H1 (cell line): ENCODE results near the gene METTL21C. TPM values are rescaled to one million over a fixed set of nuclear protein-coding genes. Genes with fewer than 3 reads are reported as not detected.

ENCODE experiments used
- CTCF ChIA-PET: fragments of 300-600 bp; sonication (Branson Sonifier 250); formaldehyde crosslinking; loops from one replicate; lab custom pipeline; 2021; ENCODE audit not compliant: partially characterized antibody; lab: Charles Lee
- POLR2A ChIA-PET: fragments of 300-600 bp; sonication (Branson Sonifier 250); formaldehyde crosslinking; loops from one replicate; lab custom pipeline; 2021; ENCODE audit warnings: inconsistent platforms; ENCODE audit not compliant: partially characterized antibody; lab: Charles Lee
- DNase-seq, 2 experiments: peaks; one replicate each; pipeline versions ENCODE4 v3.0.0 to v3.0.0-alpha.2; 2010 to 2022; ENCODE audit warnings: low spot score in 2 of 2, low read depth in 1 of 2, mixed read lengths in 1 of 2
- FAIRE-seq: peaks from 2 replicates; lab custom pipeline; 2011; peaks lifted over from hg19 to GRCh38; lab: Jason Lieb, UNC
- H2AFZ ChIP-seq: 2 replicates; pipeline ENCODE4 v1.8.1; 2012; ENCODE audit warnings: low read length, inconsistent platforms
- H2AK5ac ChIP-seq: 2 replicates; pipeline ENCODE4 v1.6.1; 2013; ENCODE audit warnings: low read depth, low read length
- H2BK120ac ChIP-seq: replicated peaks from 2 replicates; pipeline ENCODE3; 2013; ENCODE audit warnings: low read depth, low read length, inconsistent platforms
- H2BK12ac ChIP-seq: 2 replicates; pipeline ENCODE4 v1.6.1; 2013; ENCODE audit warnings: low read depth, low read length
- H2BK15ac ChIP-seq: 2 replicates; pipeline ENCODE4 v1.6.1; 2013; ENCODE audit warnings: low read length
- H2BK20ac ChIP-seq: 2 replicates; pipeline ENCODE4 v1.6.1; 2013; ENCODE audit warnings: low read length
- H2BK5ac ChIP-seq: 2 replicates; pipeline ENCODE4 v1.6.1; 2013; ENCODE audit warnings: low read depth, low read length
- H3K14ac ChIP-seq: 2 replicates; pipeline ENCODE4 v1.6.1; 2013; ENCODE audit warnings: inconsistent platforms; ENCODE audit not compliant: insufficient read length
- H3K18ac ChIP-seq: 2 replicates; pipeline ENCODE4 v1.6.1; 2013; ENCODE audit warnings: low read length; ENCODE audit errors: extremely low read depth
- H3K23ac ChIP-seq: 2 replicates; pipeline ENCODE4 v1.6.1; 2013; ENCODE audit warnings: inconsistent platforms; ENCODE audit not compliant: insufficient read length
- H3K23me2 ChIP-seq: 2 replicates; pipeline ENCODE4 v1.6.1; 2013; ENCODE audit warnings: low read depth, low read length
- H3K27ac ChIP-seq: 2 replicates; pipeline ENCODE4 v1.6.1; 2011; ENCODE audit warnings: low read depth, low read length, inconsistent platforms
- H3K27me3 ChIP-seq, 4 experiments: replicated peaks in 1 of 4; 1 replicate in 1 of 4; 2 replicates in 3 of 4; pipeline versions ENCODE4 v1.6.1 to v1.8.1; 2011 to 2013; ENCODE audit warnings: low read length in 3 of 4, mild to moderate bottlenecking in 3 of 4, inconsistent platforms in 2 of 4, mixed read lengths in 2 of 4, moderate library complexity in 1 of 4; ENCODE audit not compliant: control insufficient read depth in 3 of 4, insufficient read depth in 3 of 4; ENCODE audit errors: extremely low read depth in 1 of 4
- H3K36me3 ChIP-seq, 4 experiments: 2 replicates each; pipeline versions ENCODE4 v1.6.1 to v1.8.1; 2011 to 2013; ENCODE audit warnings: mild to moderate bottlenecking in 4 of 4, low read length in 3 of 4, moderate library complexity in 2 of 4, control low read depth in 1 of 4, inconsistent platforms in 1 of 4; ENCODE audit not compliant: insufficient read depth in 4 of 4, control insufficient read depth in 2 of 4
- H3K4ac ChIP-seq: replicated peaks from 2 replicates; pipeline ENCODE3; 2013; ENCODE audit warnings: low read length, low read depth, mixed read lengths, inconsistent platforms; ENCODE audit not compliant: insufficient read length
- H3K4me1 ChIP-seq, 4 experiments: replicated peaks in 1 of 4; 1 replicate in 1 of 4; 2 replicates in 3 of 4; pipeline versions ENCODE4 v1.6.1 to v1.8.1; 2011 to 2013; ENCODE audit warnings: low read length in 3 of 4, inconsistent platforms in 2 of 4, mixed read lengths in 1 of 4; ENCODE audit not compliant: insufficient read depth in 4 of 4, control insufficient read depth in 3 of 4
- H3K4me2 ChIP-seq, 2 experiments: 2 replicates each; pipeline versions ENCODE4 v1.6.1 to v1.8.1; 2011 to 2013; ENCODE audit warnings: low read depth in 2 of 2, low read length in 2 of 2, control low read depth in 1 of 2, inconsistent platforms in 1 of 2, mild to moderate bottlenecking in 1 of 2; ENCODE audit not compliant: insufficient read depth in 1 of 2
- H3K4me3 ChIP-seq, 4 experiments: fragments of 200-600, 300-600 bp in 1 of 4; sonication (generic), shearing (Covaris generic), sonication (Bioruptor Twin) in 1 of 4; 2 replicates each; pipeline versions ENCODE4 v1.5.1 to v1.8.1; 2011 to 2016; ENCODE audit warnings: low read length in 4 of 4, low read depth in 3 of 4, control low read depth in 2 of 4, inconsistent platforms in 2 of 4, mild to moderate bottlenecking in 2 of 4, mixed read lengths in 1 of 4, moderate library complexity in 1 of 4; ENCODE audit not compliant: insufficient read depth in 2 of 4; ENCODE audit errors: extremely low read depth in 1 of 4
- H3K56ac ChIP-seq: replicated peaks from 2 replicates; pipeline ENCODE3; 2013; ENCODE audit warnings: low read depth, mild to moderate bottlenecking, mixed read lengths, low read length, inconsistent platforms; ENCODE audit not compliant: insufficient read length
- H3K79me1 ChIP-seq: 2 replicates; pipeline ENCODE4 v1.6.1; 2013; ENCODE audit warnings: low read depth, low read length, control low read depth
- H3K79me2 ChIP-seq, 2 experiments: 2 replicates each; pipeline versions ENCODE4 v1.6.1 to v1.8.1; 2012 to 2013; ENCODE audit warnings: low read length in 2 of 2, mild to moderate bottlenecking in 2 of 2, inconsistent platforms in 1 of 2; ENCODE audit not compliant: insufficient read depth in 2 of 2, control insufficient read depth in 1 of 2
- H3K9ac ChIP-seq, 4 experiments: replicated peaks in 1 of 4; 1 replicate in 1 of 4; 2 replicates in 3 of 4; pipeline versions ENCODE4 v1.6.1 to v1.8.1; 2011 to 2013; ENCODE audit warnings: low read depth in 3 of 4, low read length in 3 of 4, control low read depth in 2 of 4, mild to moderate bottlenecking in 2 of 4, moderate library complexity in 2 of 4, inconsistent platforms in 1 of 4; ENCODE audit errors: extremely low read depth in 1 of 4
- H3K9me3 ChIP-seq, 2 experiments: 2 replicates each; pipeline versions ENCODE4 v1.6.1 to v1.8.1; 2012 to 2013; ENCODE audit warnings: mild to moderate bottlenecking in 2 of 2, moderate library complexity in 2 of 2, control low read depth in 1 of 2, inconsistent platforms in 1 of 2, low read depth in 1 of 2, low read length in 1 of 2, mixed read lengths in 1 of 2; ENCODE audit not compliant: insufficient read depth in 2 of 2
- H4K20me1 ChIP-seq, 2 experiments: replicated peaks in 1 of 2; 2 replicates each; pipeline versions ENCODE3 to v1.8.1; 2011 to 2013; ENCODE audit warnings: inconsistent platforms in 2 of 2, low read length in 2 of 2, mild to moderate bottlenecking in 1 of 2; ENCODE audit not compliant: insufficient read depth in 2 of 2, control insufficient read depth in 1 of 2
- H4K5ac ChIP-seq: 2 replicates; pipeline ENCODE4 v1.6.1; 2013; ENCODE audit warnings: low read length, low read depth, mixed read lengths, inconsistent platforms; ENCODE audit not compliant: insufficient read length
- H4K8ac ChIP-seq: 2 replicates; pipeline ENCODE4 v1.8.0; 2013; ENCODE audit warnings: mild to moderate bottlenecking, moderate library complexity, low read length, inconsistent platforms; ENCODE audit not compliant: insufficient read depth; ENCODE audit errors: extremely low read depth
- H4K91ac ChIP-seq: replicated peaks from 2 replicates; pipeline ENCODE3; 2013; ENCODE audit warnings: low read length, mixed read lengths, inconsistent platforms; ENCODE audit not compliant: insufficient read length
- CBX8 ChIP-seq: fragments of 300-800, 300-1000 bp; sonication (generic); IDR thresholded peaks from 2 replicates; pipeline ENCODE4 v1.7.1; 2016; ENCODE audit warnings: low read depth, low read length, borderline replicate concordance
- JUND ChIP-seq: IDR thresholded peaks from 2 replicates; pipeline ENCODE4 v1.6.1; 2011; ENCODE audit warnings: mild to moderate bottlenecking, improper control_type of control experiment, low read length
- NANOG ChIP-seq: IDR thresholded peaks from 2 replicates; pipeline ENCODE4 v1.6.1; 2011; ENCODE audit warnings: low read length, low read depth, mild to moderate bottlenecking, inconsistent platforms; ENCODE audit not compliant: insufficient read depth, poor library complexity, severe bottlenecking
- NRF1 ChIP-seq: IDR thresholded peaks from 2 replicates; pipeline ENCODE4 v1.6.1; 2011; ENCODE audit warnings: mild to moderate bottlenecking, low read depth, low read length, improper control_type of control experiment
- POLR2A ChIP-seq, 2 experiments: IDR thresholded peaks; 1 replicate in 1 of 2; 2 replicates in 1 of 2; pipeline ENCODE4 v1.6.1; 2011; ENCODE audit warnings: low read depth in 2 of 2, low read length in 2 of 2, mild to moderate bottlenecking in 2 of 2; ENCODE audit errors: control extremely low read depth in 1 of 2
- RBBP5 ChIP-seq: IDR thresholded peaks from 2 replicates; pipeline ENCODE4 v1.7.1; 2012; ENCODE audit warnings: low read depth, mild to moderate bottlenecking, inconsistent platforms, low read length, moderate library complexity, borderline replicate concordance
- SUZ12 ChIP-seq: fragments of 200-600 bp; sonication (generic); IDR thresholded peaks from 2 replicates; pipeline ENCODE4 v1.6.1; 2012; ENCODE audit warnings: mild to moderate bottlenecking, inconsistent platforms, low read length, moderate library complexity, mixed read lengths
- TBP ChIP-seq: IDR thresholded peaks from 2 replicates; pipeline ENCODE4 v1.6.1; 2011; ENCODE audit warnings: low read depth, low read length, improper control_type of control experiment
- YY1 ChIP-seq: IDR thresholded peaks from 2 replicates; pipeline ENCODE4 v1.6.1; 2011; ENCODE audit warnings: low read depth, mild to moderate bottlenecking, low read length
- WGBS, 2 experiments: shearing (Covaris generic) in 1 of 2; methylation state at CpG; one replicate each; pipeline versions ENCODE4 v1.1.6 to v1.1.7; 2013 to 2015; ENCODE audit warnings: low lambda C conversion rate in 2 of 2, mixed read lengths in 2 of 2, inconsistent platforms in 1 of 2, low coverage in 1 of 2, missing lambda C conversion rate in 1 of 2; ENCODE audit not compliant: insufficient replicate concordance in 2 of 2, insufficient coverage in 1 of 2, insufficient read length in 1 of 2; ENCODE audit errors: extremely low coverage in 1 of 2, missing lambda C conversion rate in 1 of 2; 5-methylcytosine and 5-hydroxymethylcytosine counted together
- polyA plus RNA-seq, 7 experiments: library from polyadenylated mRNA; depleted of rRNA in 3 of 7; stranded (reverse) in 5 of 7; unstranded in 2 of 7; fragments of >200 nt in 5 of 7; fragments of 200-250 nt in 2 of 7; gene quantifications; 1 replicate in 5 of 7; 2 replicates in 1 of 7; 4 replicates in 1 of 7; pipeline versions ENCODE4 v1.2.1 to v1.2.3, GENCODE V29; 2011 to 2013; ENCODE audit warnings: missing spikeins in 2 of 7, mixed read lengths in 2 of 7
- total RNA-seq: library from RNA; stranded (reverse); fragmentation: NEBNext Ultra II Directional; extraction: Animal tissue kit (Norgen Biotek cat#: 25700); gene quantifications from 2 replicates; pipeline ENCODE4 v1.2.1, GENCODE V29; 2021

Gene METTL21C
- total and polyA plus RNA-seq, 2 of the 8 experiments (the other 6 are each of a cell fraction or from before 2014, with no cell fraction given) = not detected

GRCh38 chr13:102683637-102684036 is 11.2 kb downstream of the METTL21C start:
- Histone ChIP-seq H3K14ac (no peak overlapping the region), H4K8ac (no peak overlapping the region), H2BK20ac (no peak overlapping the region), H2BK5ac (no peak overlapping the region), H3K79me1 (no peaks in the 10 kb centered on the region), H3K36me3 (peaks cover 0 to 16% (median 8%) of the 10 kb centered on the region in 4 experiments; a peak in 5 of 8 replicates), H3K23ac (no peak overlapping the region), H2BK15ac (no peak overlapping the region), H3K9me3 (no peaks in the 10 kb centered on the region), H3K79me2 (no peaks in the 10 kb centered on the region), H3K56ac (no peak overlapping the region), H3K18ac (no peak overlapping the region), H3K23me2 (no peaks in the 10 kb centered on the region), H2BK120ac (no peak overlapping the region), H3K4me3 (no peak overlapping the region), H4K5ac (no peak overlapping the region), H2BK12ac (no peak overlapping the region), H2AK5ac (no peak overlapping the region), H3K4ac (no peak overlapping the region), H3K27me3 (no peaks in the 10 kb centered on the region), H3K27ac (no peak overlapping the region), H4K91ac (no peak overlapping the region), H2AFZ (no peak overlapping the region), H3K4me2 (no peak overlapping the region), H4K20me1 (no peaks in the 10 kb centered on the region), H3K4me1 (peaks cover 0 to 6% (median 4%) of the 10 kb centered on the region in 4 experiments; a peak in 5 of 7 replicates), H3K9ac (no peak overlapping the region)
- POLR2A ChIA-PET = no interaction called here
- TF ChIP-seq NRF1 (no peak), YY1 (no peak), RBBP5 (no peak), SUZ12 (no peak), JUND (no peak), POLR2A (IDR thresholded peaks at IDR 0.05; ENCODE audit: control extremely low read depth in 1 of 2, low read depth in 2 of 2, low read length in 2 of 2) (no peak), CBX8 (no peak), TBP (no peak), NANOG (no peak)
- CTCF ChIA-PET = interaction anchor here (1.0 kb wide), 1 partner anchor 16 kb away, joined by 3 read pairs; no protein-coding TSS in a partner anchor
- no peak for DNase-seq
- WGBS, 2 experiments = 97% methylated on average over 2 of the region's 2 CpGs; no CpG with 5 or more reads in 1 of the 2 experiments
- FAIRE-seq = no peak
